Measurements from ENCODE around the gene GTF3C1.

DNA sequence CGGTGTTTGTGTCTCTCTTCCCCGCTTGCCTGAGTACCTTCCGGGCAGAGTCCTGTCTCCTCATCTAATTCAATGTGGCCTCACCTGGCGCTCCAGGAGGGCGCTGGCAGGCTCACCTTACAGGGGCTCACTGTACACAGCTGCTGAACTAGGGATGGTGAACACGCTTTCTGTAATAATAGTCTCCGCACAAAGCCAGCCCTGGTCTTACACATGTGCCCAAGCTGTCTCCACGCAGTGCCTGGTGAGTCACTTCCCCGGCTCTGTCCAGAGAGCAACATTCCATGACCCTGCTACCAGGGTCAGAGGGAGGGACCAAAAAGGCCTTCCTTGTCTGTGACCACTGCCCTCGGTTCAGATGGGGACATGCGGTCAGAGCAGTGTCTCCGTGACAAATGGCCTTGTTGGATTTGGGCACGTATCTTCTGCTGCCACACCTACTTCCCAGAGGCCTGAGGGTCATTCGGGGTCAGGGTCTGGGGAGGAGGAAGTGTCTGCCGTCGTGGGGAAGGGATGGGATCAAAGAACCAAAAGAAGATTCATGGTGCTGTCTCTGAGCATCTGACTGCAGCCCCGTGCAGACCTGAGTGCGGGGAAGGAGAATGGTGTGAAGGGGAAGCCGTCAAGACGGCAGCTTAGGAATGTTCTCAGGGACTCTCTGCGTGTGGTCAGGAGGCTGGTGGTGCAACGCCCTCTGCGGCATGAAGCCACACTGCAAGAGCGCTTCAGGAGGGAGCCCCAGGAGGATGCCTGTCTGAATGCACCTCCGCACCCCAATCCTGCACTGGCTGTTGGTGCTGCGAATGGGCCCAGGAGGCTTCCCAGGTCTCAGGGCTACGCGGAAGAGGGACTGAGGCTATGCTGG, 78.9 kb downstream of the GTF3C1 start:
- TF ChIP-seq, protein P1, sequence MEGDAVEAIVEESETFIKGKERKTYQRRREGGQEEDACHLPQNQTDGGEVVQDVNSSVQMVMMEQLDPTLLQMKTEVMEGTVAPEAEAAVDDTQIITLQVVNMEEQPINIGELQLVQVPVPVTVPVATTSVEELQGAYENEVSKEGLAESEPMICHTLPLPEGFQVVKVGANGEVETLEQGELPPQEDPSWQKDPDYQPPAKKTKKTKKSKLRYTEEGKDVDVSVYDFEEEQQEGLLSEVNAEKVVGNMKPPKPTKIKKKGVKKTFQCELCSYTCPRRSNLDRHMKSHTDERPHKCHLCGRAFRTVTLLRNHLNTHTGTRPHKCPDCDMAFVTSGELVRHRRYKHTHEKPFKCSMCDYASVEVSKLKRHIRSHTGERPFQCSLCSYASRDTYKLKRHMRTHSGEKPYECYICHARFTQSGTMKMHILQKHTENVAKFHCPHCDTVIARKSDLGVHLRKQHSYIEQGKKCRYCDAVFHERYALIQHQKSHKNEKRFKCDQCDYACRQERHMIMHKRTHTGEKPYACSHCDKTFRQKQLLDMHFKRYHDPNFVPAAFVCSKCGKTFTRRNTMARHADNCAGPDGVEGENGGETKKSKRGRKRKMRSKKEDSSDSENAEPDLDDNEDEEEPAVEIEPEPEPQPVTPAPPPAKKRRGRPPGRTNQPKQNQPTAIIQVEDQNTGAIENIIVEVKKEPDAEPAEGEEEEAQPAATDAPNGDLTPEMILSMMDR (IDR thresholded peaks at IDR 0.05): peak in 3 of 6 experiments; percentile 15 to 25 (median 24)
- TF ChIP-seq POLR2A (IDR thresholded peaks at IDR 0.05): peak in 1 of 2 donors; percentile 8

Data from adrenal gland (tissue), 5 donors.